Measurements from ENCODE around the gene MST1. TPM values are rescaled to one million over a fixed set of nuclear protein-coding genes. Genes with fewer than 3 reads are reported as not detected.
"Not testable (repeated sequence)": the region's sequence is repeated elsewhere in the genome, so short reads cannot be mapped to it uniquely, and the experiment has no call there.

The MST1 gene
- total RNA-seq, 1 experiment from 2014 or later: 15.4 TPM

GRCh38 chr3:49690856-49691255 lies 1.6 kb upstream of the MST1 start:
- Mint-ChIP-seq H3K4me1 (ENCODE audit: low read depth, unreplicated experiment) (peaks cover 11% of the 10 kb centered on the region), H3K36me3 (ENCODE audit: insufficient read depth, unreplicated experiment) (peaks cover 27% of the 10 kb centered on the region), H3K4me3 (ENCODE audit: unreplicated experiment) (peak overlapping the region; percentile 91)
- H3K27ac Mint-ChIP-seq (ENCODE audit: unreplicated experiment); H3K9me3 Mint-ChIP-seq (ENCODE audit: unreplicated experiment); H3K4me1 ChIP-seq; H3K36me3 ChIP-seq (ENCODE audit: control insufficient read depth, insufficient read depth, low read length); POLR2A ChIA-PET; H3K27me3 ChIP-seq (replicated peaks; ENCODE audit: control insufficient read depth, insufficient read depth, low read length); DNase-seq; CTCF ChIA-PET; BruUV-seq (replicated peaks); H3K9me3 ChIP-seq; H3K27me3 Mint-ChIP-seq (ENCODE audit: insufficient read depth, unreplicated experiment); H3K4me3 ChIP-seq (ENCODE audit: low read depth, low read length); intact Hi-C loops (cut with micrococcal nuclease; ENCODE audit: unreplicated experiment): not testable (repeated sequence)

- intact Hi-C loops (cut with micrococcal nuclease; ENCODE audit: unreplicated experiment); H3K36me3 ChIP-seq (ENCODE audit: control insufficient read depth, insufficient read depth, low read length); BruUV-seq (replicated peaks); DNase-seq; H3K27me3 ChIP-seq (replicated peaks; ENCODE audit: control insufficient read depth, insufficient read depth, low read length); POLR2A ChIA-PET; H3K9me3 Mint-ChIP-seq (ENCODE audit: unreplicated experiment); H3K9me3 ChIP-seq; H3K4me1 ChIP-seq; H3K27me3 Mint-ChIP-seq (ENCODE audit: insufficient read depth, unreplicated experiment): not testable (repeated sequence)
- H3K27ac Mint-ChIP-seq (ENCODE audit: unreplicated experiment): peak overlapping the region; percentile 91
- H3K4me3 ChIP-seq (ENCODE audit: low read depth, low read length): peak overlapping the region; percentile 96
- H3K4me3 Mint-ChIP-seq (ENCODE audit: unreplicated experiment): peak overlapping the region; percentile 91
- peaks cover 11% of the 10 kb centered on the region for H3K4me1 Mint-ChIP-seq (ENCODE audit: low read depth, unreplicated experiment)
- H3K36me3 Mint-ChIP-seq (ENCODE audit: insufficient read depth, unreplicated experiment): peaks cover 35% of the 10 kb centered on the region
- CTCF ChIA-PET: interaction anchor here (0.6 kb wide), 1 partner anchor 150 kb away, joined by 3 read pairs; no protein-coding TSS in a partner anchor
Measured at GRCh38 chr3:49689908-49690624, 792 bp upstream of the MST1 start.

GRCh38 chr3:49688338-49689045 lies 782 bp downstream of the MST1 start:
- H3K9me3 ChIP-seq; H3K9me3 Mint-ChIP-seq (ENCODE audit: unreplicated experiment); H3K27me3 ChIP-seq (replicated peaks; ENCODE audit: control insufficient read depth, insufficient read depth, low read length); H3K36me3 ChIP-seq (ENCODE audit: control insufficient read depth, insufficient read depth, low read length); H3K27me3 Mint-ChIP-seq (ENCODE audit: insufficient read depth, unreplicated experiment); CTCF ChIA-PET; H3K4me1 ChIP-seq; BruUV-seq (replicated peaks); intact Hi-C loops (cut with micrococcal nuclease; ENCODE audit: unreplicated experiment): not testable (repeated sequence)
- peak; percentile 48 to 75 for DNase-seq
- Mint-ChIP-seq H3K27ac (ENCODE audit: unreplicated experiment) (peak overlapping the region; percentile 91), H3K36me3 (ENCODE audit: insufficient read depth, unreplicated experiment) (peaks cover 48% of the 10 kb centered on the region), H3K4me3 (ENCODE audit: unreplicated experiment) (peak overlapping the region; percentile 91), H3K4me1 (ENCODE audit: low read depth, unreplicated experiment) (peaks cover 11% of the 10 kb centered on the region)
- POLR2A ChIA-PET: interaction anchor here (0.6 kb wide), 1 partner anchor 101 kb away, joined by 3 read pairs; no protein-coding TSS in a partner anchor
- peak overlapping the region; percentile 96 for H3K4me3 ChIP-seq (ENCODE audit: low read depth, low read length)

GRCh38 chr3:49687424-49687795 lies 1.9 kb downstream of the MST1 start:
- H3K4me1 Mint-ChIP-seq (ENCODE audit: low read depth, unreplicated experiment): peaks cover 11% of the 10 kb centered on the region
- BruUV-seq (replicated peaks); DNase-seq; H3K27me3 Mint-ChIP-seq (ENCODE audit: insufficient read depth, unreplicated experiment); H3K9me3 ChIP-seq; POLR2A ChIA-PET; H3K9me3 Mint-ChIP-seq (ENCODE audit: unreplicated experiment); H3K4me3 ChIP-seq (ENCODE audit: low read depth, low read length); H3K27ac Mint-ChIP-seq (ENCODE audit: unreplicated experiment); CTCF ChIA-PET; H3K36me3 ChIP-seq (ENCODE audit: control insufficient read depth, insufficient read depth, low read length); H3K27me3 ChIP-seq (replicated peaks; ENCODE audit: control insufficient read depth, insufficient read depth, low read length); H3K4me1 ChIP-seq; intact Hi-C loops (cut with micrococcal nuclease; ENCODE audit: unreplicated experiment): not testable (repeated sequence)
- H3K4me3 Mint-ChIP-seq (ENCODE audit: unreplicated experiment): peak overlapping the region; percentile 35
- H3K36me3 Mint-ChIP-seq (ENCODE audit: insufficient read depth, unreplicated experiment): peaks cover 59% of the 10 kb centered on the region

- not testable (repeated sequence) for H3K27me3 Mint-ChIP-seq (ENCODE audit: insufficient read depth, unreplicated experiment)
Measured at GRCh38 chr3:49686769-49687423, 2.4 kb downstream of the MST1 start.

GRCh38 chr3:49686346-49686745 lies 2.9 kb downstream of the MST1 start:
- H3K9me3 Mint-ChIP-seq (ENCODE audit: unreplicated experiment); POLR2A ChIA-PET; H3K4me1 ChIP-seq; H3K36me3 ChIP-seq (ENCODE audit: control insufficient read depth, insufficient read depth, low read length); H3K27ac Mint-ChIP-seq (ENCODE audit: unreplicated experiment); intact Hi-C loops (cut with micrococcal nuclease; ENCODE audit: unreplicated experiment); CTCF ChIA-PET; H3K27me3 Mint-ChIP-seq (ENCODE audit: insufficient read depth, unreplicated experiment); H3K9me3 ChIP-seq; H3K27me3 ChIP-seq (replicated peaks; ENCODE audit: control insufficient read depth, insufficient read depth, low read length); H3K4me3 Mint-ChIP-seq (ENCODE audit: unreplicated experiment); BruUV-seq (replicated peaks): not testable (repeated sequence)
- Mint-ChIP-seq H3K4me1 (ENCODE audit: low read depth, unreplicated experiment) (peaks cover 11% of the 10 kb centered on the region), H3K36me3 (ENCODE audit: insufficient read depth, unreplicated experiment) (peaks cover 62% of the 10 kb centered on the region)
- H3K4me3 ChIP-seq (ENCODE audit: low read depth, low read length): peak overlapping the region; percentile 10; the same call in 1 of the 2 replicates
- peak in 1 of 2 experiments; percentile 56 for DNase-seq

More at GRCh38 chr3:49686769-49687423, 2.4 kb downstream of the MST1 start:
- POLR2A ChIA-PET; BruUV-seq (replicated peaks); CTCF ChIA-PET; H3K27ac Mint-ChIP-seq (ENCODE audit: unreplicated experiment); H3K36me3 ChIP-seq (ENCODE audit: control insufficient read depth, insufficient read depth, low read length); H3K9me3 ChIP-seq; H3K4me1 ChIP-seq; H3K9me3 Mint-ChIP-seq (ENCODE audit: unreplicated experiment); intact Hi-C loops (cut with micrococcal nuclease; ENCODE audit: unreplicated experiment); H3K27me3 ChIP-seq (replicated peaks; ENCODE audit: control insufficient read depth, insufficient read depth, low read length): not testable (repeated sequence)
- H3K4me3 Mint-ChIP-seq (ENCODE audit: unreplicated experiment): peak overlapping the region; percentile 35
- H3K4me3 ChIP-seq (ENCODE audit: low read depth, low read length): peak overlapping the region; percentile 16
- peaks cover 11% of the 10 kb centered on the region for H3K4me1 Mint-ChIP-seq (ENCODE audit: low read depth, unreplicated experiment)
- H3K36me3 Mint-ChIP-seq (ENCODE audit: insufficient read depth, unreplicated experiment): peaks cover 62% of the 10 kb centered on the region
- DNase-seq: peak; percentile 63 to 73

Data from Caco-2 (cell line).